Stimulated activated CD4-positive, alpha-beta T cell treated with anti-CD3 and anti-CD28 coated beads, Interleukin-15, amount 100 ng/mL, for 24 hours (primary cell): ENCODE data around the gene SPCS2.
"Not testable (repeated sequence)": the region's sequence is repeated elsewhere in the genome, so short reads cannot be mapped to it uniquely, and the experiment has no call there.

Experiments used
- DNase-seq: peaks from one replicate; pipeline ENCODE4 v3.0.0-alpha.2; 2020

Gene SPCS2

GRCh38 chr11:74950374-74950969, 1.4 kb downstream of the SPCS2 start:
- DNase-seq, result no peak

GRCh38 chr11:74951226-74951625, 2.2 kb downstream of the SPCS2 start:
- DNase-seq, result no peak

GRCh38 chr11:74952752-74953151, 3.7 kb downstream of the SPCS2 start:
- DNase-seq, result no peak

GRCh38 chr11:74953451-74953850, 4.4 kb downstream of the SPCS2 start:
- DNase-seq, result no peak

DNA sequence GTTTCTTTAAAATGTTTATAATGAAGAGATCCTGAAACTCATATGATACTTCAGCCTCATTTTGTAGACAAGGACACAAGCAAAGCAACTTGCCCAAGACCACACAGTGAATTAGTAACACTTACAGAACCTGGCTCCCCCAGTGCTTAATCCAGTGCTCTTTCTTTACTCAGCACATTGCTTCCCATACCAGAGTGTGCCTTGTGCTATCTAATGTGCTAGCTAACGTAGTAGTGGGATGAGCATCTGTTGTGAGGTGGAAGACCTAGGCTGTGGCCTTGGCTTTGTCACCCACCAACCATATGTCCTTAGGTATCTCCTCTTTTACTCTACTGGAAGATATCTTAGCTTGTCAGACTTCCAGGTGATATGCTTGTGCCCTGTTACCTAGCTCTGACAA, 5.1 kb downstream of the SPCS2 start:
- DNase-seq, result no peak

- DNase-seq, result no peak
These were observed 7.4 kb downstream of the SPCS2 start for GRCh38 chr11:74956397-74957015.

GRCh38 chr11:74957937-74958629, 9.0 kb downstream of the SPCS2 start:
- no peak for DNase-seq

- not testable (repeated sequence) for DNase-seq
These were observed 11.1 kb downstream of the SPCS2 start for GRCh38 chr11:74960128-74960527.

DNA sequence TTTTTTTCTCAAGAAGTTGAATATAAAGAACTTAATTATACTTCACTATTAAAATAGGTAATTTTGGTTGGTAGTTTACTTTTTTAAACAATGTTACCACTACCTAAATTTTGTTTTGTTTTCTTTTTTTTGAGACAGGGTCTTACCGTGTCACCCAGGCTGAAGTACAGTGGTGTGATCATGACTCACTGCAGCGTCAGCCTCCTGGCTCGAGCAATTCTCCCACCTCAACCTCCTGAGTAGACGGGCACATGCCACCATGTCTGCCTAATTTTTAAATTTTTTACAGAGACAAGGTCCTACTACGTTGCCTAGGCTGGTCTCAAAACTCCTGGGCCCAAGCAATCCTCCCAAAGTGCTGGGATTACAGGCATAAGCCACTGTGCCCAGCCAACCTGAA, 17.6 kb downstream of the SPCS2 start:
- DNase-seq, result no peak

DNA sequence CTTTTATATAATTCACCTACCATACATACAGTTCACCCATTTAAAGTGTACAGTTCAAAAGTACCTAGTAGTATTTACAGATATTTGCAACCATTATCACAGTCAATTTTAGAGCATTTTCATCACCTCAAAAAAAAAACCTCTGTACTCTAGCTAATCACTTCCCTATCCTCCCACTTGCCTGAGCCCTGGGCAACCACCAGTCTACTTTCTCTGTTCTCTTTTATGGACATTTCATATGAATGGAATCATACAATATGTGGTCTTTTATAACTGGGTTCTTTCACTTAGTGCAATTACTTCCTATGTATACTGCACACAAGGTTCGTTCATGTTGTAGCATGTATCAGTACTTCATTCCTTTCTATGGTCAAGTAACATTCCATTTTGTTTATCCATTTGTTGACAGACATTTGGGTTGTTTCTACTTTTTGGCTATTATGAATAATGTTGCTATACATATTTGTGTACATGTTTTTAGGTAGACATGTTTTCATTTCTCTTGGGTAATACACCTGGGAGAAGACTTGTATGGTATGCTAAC, 21.9 kb downstream of the SPCS2 start:
- DNase-seq, result no peak

DNA sequence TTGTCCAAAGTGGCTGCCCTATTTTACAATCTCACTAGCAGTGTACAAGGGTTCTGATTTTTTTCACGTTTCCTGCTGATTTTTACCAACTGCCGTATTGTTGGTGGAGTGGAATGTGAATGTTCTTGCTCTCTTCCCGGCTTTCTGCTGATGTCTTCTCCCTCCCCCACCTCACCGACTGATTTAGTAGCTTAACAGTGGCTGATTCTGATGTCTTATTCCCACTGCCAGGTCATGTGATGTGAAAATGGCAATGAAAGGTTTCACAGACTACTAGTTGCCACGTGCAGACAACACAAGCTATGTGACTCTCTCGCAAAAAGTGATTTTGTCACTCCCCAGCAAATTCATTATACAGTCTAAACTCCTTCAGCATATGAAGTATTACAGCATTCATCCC, 22.4 kb downstream of the SPCS2 start:
- no peak for DNase-seq

GRCh38 chr11:74978041-74978440, 29.0 kb downstream of the SPCS2 start:
- no peak for DNase-seq

DNA sequence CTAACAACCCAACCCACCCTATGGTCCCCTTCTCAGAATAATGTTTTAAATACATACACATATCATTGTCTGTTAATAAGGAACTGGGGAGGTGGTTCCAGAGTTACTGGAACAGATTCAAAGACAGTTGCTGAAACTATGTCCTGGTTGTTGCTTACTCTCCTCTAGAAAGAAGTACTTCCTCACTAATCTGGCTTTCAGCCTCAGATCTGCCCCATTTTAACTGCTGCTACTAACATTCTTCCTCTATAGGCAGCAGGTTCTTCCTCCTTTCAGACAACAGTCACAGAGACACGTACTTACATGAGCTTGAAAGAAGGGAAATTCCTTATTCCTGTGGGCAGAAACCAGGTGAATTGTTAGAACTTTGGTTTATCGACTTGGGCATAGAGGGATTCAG, 31.6 kb downstream of the SPCS2 start:
- no peak for DNase-seq

DNA sequence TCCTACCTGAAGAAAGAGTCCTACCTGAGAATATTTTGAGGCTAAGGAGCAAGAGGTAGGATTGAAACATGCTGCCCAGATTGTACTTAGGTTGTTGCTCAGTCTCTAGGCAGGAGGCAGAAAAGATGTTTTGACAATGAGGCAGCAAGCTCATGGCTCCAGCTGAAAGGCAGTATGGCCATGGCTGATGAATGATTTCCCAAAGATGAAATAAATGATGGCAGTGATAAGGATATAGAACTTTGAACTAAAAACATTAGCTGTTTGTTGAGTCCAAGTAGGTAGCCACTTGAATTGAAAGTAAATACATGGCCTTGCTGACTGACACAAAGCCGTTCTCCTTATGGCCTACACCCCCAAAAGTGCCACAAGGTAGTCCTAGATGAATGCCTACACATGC, 32.8 kb downstream of the SPCS2 start:
- no peak for DNase-seq

DNA sequence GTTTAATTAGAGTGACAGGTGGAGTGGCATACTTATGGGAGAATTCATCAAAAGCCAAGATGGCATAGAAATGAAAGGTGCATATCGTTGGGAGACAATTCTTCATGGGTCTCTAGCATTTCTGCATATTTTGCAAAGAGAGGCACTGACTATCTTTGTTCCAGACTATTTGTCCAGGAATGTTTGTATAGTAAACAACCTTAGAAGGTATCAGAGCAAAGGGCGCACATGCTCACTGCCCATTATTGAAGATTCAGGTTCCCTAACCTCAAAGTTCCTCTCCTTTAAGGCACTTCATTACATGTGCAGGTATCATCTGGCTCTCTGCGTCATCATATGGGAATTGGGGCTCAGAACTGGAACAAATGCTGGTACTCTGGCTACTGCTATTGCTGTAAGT, 35.0 kb downstream of the SPCS2 start:
- no peak for DNase-seq

GRCh38 chr11:74984730-74985129, 35.7 kb downstream of the SPCS2 start:
- DNase-seq, result no peak

GRCh38 chr11:74988541-74989259, 39.6 kb downstream of the SPCS2 start, which contains the start of gene NEU3:
TSS of gene NEU3 (plus strand) at chr11:74988933. CDS start at chr11:74989061, 128 bp downstream.
- DNase-seq, result peak; percentile 92

DNA sequence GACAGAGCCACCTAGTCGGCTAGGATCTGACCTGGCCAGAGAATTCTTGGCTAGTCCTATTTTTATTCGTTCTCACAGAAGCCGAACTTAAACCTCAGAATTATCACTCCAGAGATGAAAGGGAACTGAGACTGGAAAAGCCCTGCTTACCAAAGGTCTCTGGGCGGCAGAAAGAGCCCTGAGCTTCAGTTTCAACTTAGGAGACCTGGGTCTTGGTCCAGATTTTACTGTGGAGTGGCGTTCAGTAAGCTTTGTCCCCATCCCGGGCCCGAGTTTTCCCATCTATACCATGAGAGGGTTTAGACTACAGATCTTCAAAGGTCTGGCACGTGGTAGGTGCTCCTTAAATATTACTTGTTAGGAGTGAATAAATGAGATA, 40.2 kb downstream of the SPCS2 start:
- DNase-seq, result peak; percentile 11

GRCh38 chr11:74990150-74990549, 41.1 kb downstream of the SPCS2 start:
- DNase-seq, result not testable (repeated sequence)

DNA sequence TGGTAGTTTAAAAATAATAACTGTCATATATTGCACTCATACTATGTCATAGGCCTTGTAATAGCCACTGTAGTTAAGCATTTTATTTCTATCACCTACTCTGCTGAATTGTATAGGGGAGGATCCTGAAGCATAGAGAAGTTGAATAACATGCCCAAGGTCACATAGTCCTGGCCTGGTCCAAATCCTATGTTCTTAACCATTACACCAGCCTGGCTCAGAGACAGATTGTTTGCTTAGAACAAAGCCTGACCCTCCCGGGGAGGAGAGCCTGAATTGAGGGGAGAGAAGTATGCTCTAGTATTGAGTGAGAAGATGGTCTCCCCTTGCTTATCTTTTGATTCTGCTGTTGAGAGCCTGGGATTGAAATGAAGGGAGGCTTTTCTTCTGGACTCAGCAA, 41.9 kb downstream of the SPCS2 start:
- DNase-seq, result no peak

GRCh38 chr11:74992852-74993251, 43.8 kb downstream of the SPCS2 start:
- no peak for DNase-seq

DNA sequence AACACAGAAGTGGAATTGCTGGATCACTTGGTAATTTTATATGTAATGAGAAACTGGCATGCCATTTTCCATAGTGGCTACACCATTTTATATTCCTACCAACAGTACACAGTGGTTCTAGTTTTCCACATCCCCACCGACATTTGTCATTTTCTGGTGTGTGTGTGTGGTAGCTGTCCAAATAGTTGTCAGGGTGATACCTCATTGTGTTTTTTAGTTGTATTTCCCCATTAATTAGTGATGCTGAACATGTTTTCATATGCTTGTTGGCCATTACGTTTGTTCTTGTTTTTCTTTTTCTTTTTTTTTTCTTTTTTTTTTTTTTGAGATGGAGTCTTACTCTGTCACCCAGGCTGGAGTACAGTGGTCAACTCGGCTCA, 51.9 kb downstream of the SPCS2 start:
- no peak for DNase-seq

DNA sequence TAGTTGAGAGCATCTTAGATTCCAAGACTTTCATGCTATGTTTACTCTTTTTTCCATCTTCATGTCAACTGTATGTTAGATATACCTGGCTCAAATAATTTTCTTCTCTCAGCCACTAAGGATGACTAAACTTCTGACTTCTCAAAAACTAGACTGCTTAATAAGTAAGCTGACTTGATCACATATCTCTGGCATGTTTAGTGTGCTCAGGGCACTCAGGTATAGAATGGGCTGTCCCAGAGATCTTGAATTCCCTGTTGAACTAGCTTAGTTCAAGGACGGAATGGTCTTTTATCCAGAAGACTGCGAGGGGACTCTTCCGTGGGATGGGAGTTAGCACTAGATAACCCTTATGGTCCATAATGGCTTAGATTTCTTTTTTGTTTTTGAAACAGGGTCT, 52.6 kb downstream of the SPCS2 start:
- DNase-seq, result no peak

- no peak for DNase-seq
These were observed 53.5 kb downstream of the SPCS2 start for GRCh38 chr11:75002516-75002915.
